Head of caudate nucleus (tissue), 42 donors: ENCODE data around the gene SIGLEC9.

ENCODE experiments used
- DNase-seq, 42 donors: peaks; one replicate each; pipeline versions ENCODE4 v3.0.0 to v3.0.0-alpha.2; 2020 to 2021; ENCODE audit warnings: mixed read lengths in 7 of 42
- intact Hi-C: fragments of 100-400 bp; cut with DNase I; formaldehyde crosslinking; loops from one replicate; pipeline ENCODE4 v1.15.0; 2022

The SIGLEC9 gene

DNA sequence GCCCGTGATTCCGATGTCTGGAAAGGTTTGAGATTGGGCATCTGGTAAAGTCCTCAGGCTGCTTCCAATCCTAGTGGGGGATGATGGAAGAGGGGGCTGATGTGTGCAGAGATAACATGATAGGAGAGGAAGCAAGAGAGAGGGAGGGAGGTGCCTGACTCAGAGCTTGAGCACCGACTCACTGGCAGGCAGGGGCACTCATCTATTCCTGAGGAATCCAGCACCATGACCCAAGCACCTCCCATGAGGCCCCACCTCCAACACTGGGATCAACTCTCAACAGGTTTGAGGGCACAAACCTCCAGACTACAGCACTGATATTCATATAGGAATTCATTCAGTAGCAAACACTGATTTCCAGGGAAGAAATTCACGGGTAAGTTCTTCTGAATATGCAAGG is 5.6 kb upstream of the SIGLEC9 start:
- DNase-seq, result no peak
- intact Hi-C loops, result no loop called here

DNA sequence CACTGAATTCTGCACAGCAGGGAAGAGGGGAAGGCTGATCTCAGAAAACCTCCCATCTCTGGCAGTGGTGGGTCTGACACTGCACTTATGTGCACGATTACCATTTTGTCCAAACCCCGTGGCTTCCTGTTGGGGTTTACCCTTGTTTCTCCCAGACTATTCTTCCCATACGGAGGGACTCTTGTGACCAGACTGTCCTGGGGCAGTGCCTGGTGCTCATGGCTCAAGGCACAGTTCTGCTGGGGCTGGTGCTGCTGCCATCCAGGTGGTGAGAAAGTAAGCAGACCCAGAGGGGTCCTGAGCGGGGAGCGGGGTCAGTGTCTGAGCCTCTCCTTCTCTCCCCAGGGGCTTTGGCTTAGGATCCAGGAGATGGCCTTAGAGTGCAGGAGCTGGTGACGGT is 5.1 kb upstream of the SIGLEC9 start:
- no peak for DNase-seq
- intact Hi-C loops, result no loop called here

- intact Hi-C loops, result no loop called here
- DNase-seq, result no peak
Measured at GRCh38 chr19:51120160-51120559, 4.5 kb upstream of the SIGLEC9 start.

DNA sequence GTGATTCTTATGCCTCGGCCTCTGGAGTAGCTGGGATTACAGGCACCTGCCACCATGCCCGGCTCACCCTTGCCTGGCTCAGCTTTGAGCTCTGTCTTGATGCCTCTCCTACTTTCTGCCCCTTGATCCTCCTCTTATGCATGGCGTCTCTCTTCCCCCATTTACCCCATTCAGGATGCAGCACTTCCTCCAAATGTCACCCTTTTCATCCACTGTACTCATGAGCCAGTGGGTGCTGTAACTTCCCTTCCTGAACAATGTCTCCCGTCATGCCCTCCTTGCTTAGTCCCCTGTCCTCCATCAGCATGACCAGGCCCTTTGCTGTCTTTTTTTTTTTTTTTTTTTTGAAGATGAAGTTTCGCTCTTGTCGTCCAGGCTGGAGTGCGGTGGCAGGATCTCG is 3.4 kb upstream of the SIGLEC9 start:
- DNase-seq, result no peak
- intact Hi-C loops, result no loop called here

DNA sequence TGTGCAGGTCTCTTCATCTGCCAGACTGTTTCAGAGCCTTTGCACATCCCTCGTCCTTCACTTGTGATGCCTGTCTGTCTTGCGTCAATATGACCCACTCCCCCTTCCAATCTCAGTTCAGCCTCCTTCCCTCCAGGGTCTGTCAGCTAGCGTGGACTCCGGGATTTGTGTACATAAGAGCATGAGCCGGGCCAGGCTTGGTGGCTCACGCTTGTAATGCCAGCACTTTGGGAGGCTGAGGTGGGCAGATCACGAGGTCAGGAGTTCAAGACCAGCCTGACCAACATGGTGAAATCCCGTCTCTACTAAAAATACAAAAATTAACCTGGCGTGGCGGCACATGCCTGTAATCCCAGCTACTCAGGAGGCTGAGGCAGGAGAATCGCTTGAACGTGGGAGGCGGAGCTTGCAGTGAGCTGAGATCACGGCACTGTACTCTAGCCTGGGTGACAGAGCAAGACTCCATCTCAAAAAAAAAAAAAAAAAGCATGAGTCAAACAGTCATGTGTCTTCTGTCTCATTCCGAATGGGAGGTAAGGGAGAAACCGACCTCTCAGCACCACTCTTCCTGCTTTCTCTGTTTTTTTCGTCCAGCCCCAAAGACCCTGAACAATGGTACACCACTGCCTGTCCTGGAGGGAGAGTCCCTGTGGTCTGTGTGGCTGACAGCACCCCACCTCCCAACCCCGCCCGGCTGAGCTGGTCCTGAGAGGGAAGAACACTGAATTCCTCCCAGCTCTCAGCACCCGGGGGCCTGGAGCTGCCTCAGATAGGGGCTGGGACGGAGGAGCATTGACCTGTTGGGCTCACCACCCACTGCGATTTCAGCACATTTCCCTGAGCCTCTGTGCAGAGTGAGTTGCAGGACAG is 2.4 kb upstream of the SIGLEC9 start:
- intact Hi-C loops, result no loop called here

DNA sequence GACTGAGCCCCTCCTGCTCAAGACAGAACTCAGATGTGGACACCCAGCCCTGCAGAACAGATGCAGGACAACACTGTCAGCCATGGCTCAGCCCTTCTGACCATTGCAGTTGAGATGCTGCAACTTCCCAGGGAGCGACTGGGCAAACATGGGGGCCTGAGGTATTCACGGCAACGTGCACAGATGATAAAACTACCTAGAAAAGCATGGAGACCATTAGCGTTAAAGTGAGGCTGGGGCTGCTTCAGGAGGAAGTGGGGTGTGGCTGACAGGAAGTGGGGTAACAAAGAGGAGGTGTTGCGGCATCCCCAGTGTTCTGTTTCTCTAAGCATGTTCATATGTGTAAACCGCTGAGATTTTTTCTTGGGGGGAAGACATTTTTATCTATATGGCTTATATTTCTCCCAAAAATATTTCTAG is 1.3 kb upstream of the SIGLEC9 start:
- DNase-seq, result peak in 2 of 42 donors; percentile 29 to 46
- intact Hi-C loops, result no loop called here

More for the DNA sequence above, 2.4 kb upstream of the SIGLEC9 start:
- DNase-seq, result peak in 3 of 42 donors; percentile 25 to 45 (median 26)

- intact Hi-C loops, result no loop called here
- DNase-seq, result no peak
Measured at GRCh38 chr19:51123802-51124201, 904 bp upstream of the SIGLEC9 start.

DNA sequence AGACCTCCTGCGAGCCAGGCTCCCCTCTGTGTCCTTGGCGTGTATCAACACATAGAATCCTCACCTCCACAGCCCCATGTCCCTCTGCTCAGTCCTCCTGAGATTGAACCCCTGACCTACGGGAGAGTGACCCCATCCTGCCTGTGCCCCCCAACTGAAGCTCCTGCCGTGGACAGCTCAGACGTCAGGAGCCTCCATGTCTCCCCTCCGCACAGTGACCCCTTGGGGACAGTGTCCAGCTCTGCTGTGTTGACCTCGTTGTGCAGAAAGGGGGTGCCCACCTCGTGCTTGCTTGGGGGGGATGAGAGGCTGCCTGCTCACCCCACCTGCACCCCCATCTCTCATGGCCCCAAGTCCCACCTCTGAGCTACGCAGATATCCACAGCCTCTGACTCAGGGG is 490 bp upstream of the SIGLEC9 start:
- no peak for DNase-seq
- intact Hi-C loops, result no loop called here

GRCh38 chr19:51125421-51126075 is 842 bp downstream of the SIGLEC9 start:
- intact Hi-C loops, result no loop called here
- peak in 1 of 42 donors; percentile 14 for DNase-seq

DNA sequence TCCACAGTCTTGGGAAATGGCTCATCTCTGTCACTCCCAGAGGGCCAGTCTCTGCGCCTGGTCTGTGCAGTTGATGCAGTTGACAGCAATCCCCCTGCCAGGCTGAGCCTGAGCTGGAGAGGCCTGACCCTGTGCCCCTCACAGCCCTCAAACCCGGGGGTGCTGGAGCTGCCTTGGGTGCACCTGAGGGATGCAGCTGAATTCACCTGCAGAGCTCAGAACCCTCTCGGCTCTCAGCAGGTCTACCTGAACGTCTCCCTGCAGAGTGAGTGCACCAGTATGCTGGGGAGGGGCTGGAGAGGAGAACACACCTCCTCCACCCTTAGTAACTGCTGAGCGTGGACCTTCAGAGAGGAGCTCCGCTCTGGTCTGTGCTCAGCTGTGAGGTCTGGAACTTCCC is 2.3 kb downstream of the SIGLEC9 start:
- intact Hi-C loops, result no loop called here
- no peak for DNase-seq

DNA sequence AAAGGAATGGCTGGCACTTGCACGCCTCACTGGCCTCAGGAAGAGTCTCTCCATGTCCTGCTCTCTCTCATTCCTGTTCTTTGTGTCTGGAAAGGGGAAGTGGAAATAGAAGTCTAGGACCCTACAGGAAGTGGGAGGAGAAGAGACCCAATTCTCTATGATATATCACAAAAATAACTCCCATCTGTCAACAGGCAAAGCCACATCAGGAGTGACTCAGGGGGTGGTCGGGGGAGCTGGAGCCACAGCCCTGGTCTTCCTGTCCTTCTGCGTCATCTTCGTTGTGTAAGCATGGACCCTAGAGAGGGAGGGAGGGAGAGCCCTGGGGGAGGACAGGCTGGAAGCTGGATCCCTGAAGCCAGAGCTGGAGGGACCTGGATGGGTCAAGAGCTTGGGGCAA is 3.0 kb downstream of the SIGLEC9 start:
- peak in 8 of 42 donors; percentile 19 to 63 (median 28) for DNase-seq
- intact Hi-C loops, result no loop called here

- intact Hi-C loops, result no loop called here
- no peak for DNase-seq
Measured at GRCh38 chr19:51128227-51128626, 3.5 kb downstream of the SIGLEC9 start.

DNA sequence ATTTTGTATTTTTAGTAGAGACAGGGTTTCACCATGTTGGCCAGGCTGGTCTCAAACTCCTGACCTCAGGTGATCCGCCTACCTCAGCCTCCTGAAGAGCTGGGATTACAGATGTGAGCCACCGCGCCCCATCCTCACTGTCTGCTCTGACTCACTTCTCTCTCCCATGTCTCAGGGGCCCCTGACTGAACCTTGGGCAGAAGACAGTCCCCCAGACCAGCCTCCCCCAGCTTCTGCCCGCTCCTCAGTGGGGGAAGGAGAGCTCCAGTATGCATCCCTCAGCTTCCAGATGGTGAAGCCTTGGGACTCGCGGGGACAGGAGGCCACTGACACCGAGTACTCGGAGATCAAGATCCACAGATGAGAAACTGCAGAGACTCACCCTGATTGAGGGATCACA is 5.0 kb downstream of the SIGLEC9 start:
- DNase-seq, result no peak
- intact Hi-C loops, result no loop called here

DNA sequence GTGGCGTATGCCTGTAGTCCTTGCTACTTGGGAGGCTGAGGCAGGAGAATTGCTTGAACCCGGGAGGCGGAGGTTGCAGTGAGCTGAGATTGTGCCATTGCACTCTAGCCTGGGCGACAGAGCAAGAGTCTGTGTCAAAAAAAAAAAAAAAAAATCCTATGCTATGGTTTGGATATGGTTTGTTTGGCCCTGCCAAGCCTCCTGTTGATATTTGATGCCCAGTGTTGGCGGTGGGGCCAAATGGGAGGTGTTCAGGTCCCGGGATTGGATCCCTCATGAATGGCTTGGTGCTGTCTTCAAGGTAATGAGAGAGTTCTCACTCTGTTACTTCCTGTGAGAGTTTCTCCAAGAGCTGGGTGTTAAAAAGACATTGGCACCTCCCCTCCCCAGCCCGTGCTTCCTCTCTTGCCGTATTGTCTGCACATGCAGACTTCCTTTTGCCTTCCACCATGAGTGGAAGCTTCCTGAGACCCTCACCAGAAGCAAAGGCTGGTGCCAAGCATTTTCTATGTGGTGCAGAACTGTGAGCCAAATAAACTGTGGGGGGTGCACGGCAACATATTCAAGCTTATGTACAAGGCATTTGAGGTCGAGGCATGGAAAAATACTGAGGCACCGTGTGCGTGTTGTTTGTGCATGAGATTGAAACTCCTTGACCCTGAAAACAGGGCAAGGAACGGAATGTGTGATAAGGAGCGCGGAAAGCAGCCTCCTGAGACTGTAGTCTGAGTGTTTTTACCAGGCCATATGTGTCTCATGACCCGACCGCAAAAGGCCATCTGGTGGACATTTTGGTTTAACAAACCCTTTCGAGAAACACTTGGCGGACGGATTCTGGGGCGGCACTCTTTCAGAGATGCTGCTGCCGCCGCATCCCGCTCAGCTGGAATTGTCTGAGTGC is 7.3 kb downstream of the SIGLEC9 start:
- intact Hi-C loops, result no loop called here
- peak in 5 of 42 donors; percentile 23 to 44 (median 39) for DNase-seq

- intact Hi-C loops, result no loop called here
Measured at GRCh38 chr19:51135004-51135403, 10.3 kb downstream of the SIGLEC9 start.

GRCh38 chr19:51135986-51136762 is 11.5 kb downstream of the SIGLEC9 start:
- no peak for DNase-seq
- intact Hi-C loops, result no loop called here

More at GRCh38 chr19:51135004-51135403, 10.3 kb downstream of the SIGLEC9 start:
- DNase-seq, result no peak

DNA sequence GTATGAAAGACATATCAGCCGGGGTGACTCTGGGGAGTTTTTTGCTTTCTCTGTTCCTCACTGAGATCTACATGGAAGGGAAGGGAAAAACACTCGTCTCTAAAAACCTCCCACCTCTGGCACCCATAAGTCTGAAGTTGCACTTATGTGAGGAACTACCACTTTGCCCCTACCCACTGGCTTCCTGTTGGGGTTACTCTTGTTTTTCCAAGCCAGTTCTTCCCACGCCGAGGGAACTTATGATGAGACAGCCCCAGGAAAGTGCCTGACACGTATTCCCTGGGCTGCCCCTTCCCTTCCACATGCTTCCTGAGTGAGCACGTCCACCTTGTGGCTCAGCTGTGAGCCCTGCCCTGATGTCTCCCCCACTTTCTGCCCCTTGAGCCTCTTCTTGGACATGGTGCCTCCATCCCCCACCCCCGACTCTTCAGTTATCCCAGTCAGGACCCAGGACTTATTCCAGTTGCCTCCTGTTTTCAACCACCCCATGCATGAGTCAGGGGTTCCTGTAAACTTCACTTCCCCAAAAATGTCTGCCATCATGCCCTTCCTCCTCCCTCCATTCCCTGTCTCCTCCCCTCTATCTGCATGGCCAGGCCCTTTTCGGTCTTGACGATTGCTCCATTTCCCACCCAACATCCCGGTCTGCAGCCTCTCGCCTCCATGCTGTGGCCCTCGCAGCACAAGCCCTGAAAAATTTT is 12.3 kb downstream of the SIGLEC9 start:
- intact Hi-C loops, result no loop called here
- DNase-seq, result peak in 4 of 42 donors; percentile 25 to 50 (median 38)

GRCh38 chr19:51137792-51138425 is 13.2 kb downstream of the SIGLEC9 start:
- intact Hi-C loops, result no loop called here
- DNase-seq, result no peak
